HG03469 (cell line): ENCODE measurements around the gene AMZ1.
"Not testable (repeated sequence)": the region's sequence is repeated elsewhere in the genome, so short reads cannot be mapped to it uniquely, and the experiment has no call there.

Experiments used
- ATAC-seq: cut with Tn5 transposase; IDR thresholded peaks from one replicate; pipeline ENCODE4 v1.9.1; 2021; ENCODE audit warnings: mild to moderate bottlenecking, moderate library complexity, moderate number of reproducible peaks; ENCODE audit not compliant: unreplicated experiment

Gene AMZ1

DNA sequence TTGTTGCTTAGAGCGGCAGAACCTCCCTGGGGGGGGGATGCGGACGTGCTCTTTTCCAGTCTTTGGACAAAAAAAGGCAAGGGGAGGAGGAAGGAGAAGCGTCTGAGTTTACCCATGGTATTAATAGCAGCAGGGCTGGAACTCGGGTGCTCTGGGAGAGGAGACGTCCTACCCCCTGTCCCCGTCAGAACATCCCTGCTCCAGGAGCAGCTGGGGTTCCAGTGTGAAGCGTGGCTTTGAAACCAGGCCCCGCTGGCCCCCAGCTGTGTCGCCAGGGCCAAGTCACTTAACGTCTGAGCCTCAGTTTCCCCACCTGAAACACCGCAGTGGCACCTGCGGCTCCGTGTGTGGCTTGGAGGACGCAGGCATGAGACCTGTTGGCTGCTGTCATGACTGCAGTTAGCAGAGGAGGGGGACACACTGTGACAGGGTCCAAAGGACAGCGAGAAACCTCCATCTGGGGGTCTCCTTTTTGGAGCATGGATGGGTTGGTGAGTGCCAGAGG lies 1.4 kb downstream of the AMZ1 start:
- ATAC-seq: no peak

DNA sequence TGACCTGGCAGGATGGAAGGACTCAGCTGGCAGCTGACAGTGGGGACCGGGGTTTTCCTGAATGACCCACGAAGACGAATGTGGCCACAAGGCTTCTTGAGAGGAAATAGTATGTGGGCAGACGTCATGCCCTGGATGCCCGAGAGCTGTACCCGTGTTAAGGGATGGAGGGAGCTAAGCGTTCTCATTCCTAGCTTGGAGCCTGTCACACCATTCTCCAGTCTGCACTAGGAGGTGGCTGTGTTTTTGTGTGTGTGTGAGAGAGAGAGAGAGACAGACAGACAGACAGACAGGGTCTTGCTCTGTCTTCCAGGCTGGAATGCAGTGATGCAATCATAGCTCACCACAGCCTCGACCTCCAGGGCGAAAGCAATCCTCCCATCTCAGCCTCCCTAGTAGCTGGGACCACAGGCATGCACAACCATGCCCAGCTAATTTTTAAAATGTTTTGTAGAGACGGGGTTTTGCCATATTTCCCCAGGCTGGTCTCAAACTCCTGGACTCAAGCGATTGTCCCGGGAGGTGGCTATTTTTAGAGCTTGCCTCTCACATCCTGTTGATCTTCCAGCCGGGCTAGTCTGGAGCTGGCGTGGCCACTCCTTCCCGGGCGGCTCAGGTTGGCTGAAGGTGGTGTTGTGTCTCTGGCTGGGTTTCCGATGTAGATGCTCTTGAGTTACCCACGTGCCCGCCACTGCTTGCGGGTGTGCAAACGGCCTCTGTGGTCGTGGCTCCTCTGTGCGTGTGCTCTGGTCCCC lies 2.1 kb downstream of the AMZ1 start:
- no peak for ATAC-seq

DNA sequence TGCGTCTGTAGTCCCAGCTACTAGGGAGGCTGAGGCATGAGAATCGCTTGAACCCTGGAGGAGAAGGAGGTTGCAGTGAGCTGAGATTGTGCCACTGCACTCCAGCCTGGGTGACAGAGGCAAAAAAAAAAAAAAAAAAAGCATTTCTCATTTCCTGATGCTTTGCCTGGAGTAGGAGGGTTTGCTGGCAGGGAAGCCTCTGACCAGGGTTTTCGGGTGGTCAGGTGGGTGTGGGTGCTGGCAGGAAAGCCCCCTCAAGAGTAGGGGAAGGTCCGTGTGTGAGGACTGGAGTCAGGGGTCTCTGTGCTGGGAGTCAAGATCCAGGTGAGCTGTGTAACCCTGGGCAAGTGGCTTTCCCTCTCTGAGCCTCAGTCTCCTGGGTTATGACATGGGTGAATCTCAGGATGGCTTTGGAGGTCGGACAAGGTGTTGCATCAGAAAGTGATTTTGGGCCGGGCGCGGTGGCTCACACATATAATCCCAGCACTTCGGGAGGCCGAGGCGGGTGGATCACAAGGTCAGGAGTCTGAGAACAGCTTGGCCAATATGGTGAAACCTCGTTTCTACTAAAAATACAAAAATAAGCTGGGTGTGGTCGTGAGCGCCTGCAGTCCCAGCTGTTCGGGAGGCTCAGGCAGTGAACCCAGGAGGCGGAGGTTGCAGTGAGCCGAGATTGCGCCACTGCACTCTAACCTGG lies 3.2 kb downstream of the AMZ1 start:
- ATAC-seq: no peak

DNA sequence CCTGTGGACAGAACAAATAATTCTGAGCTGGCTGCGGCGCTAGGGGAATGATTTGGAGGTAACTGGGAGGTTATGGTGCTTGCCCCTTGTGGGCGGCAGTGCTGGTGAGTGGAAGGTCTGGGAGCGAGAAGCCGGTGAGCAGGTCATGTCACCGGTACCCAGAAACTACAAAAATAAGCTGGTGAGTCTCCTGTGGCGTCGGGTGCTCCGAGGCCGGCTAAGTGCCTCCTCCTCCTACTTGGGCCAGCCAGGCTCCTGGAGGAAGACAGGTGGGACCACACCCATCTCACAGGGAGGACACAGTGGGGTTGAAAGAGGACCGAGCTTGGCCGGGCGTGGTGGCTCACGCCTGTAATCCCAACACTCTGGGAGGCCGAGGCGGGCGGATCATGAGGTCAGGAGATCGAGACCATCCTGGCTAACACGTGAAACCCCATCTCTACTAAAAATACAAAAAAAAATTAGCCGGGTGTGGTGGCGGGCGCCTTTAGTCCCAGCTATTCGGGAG lies 4.0 kb downstream of the AMZ1 start:
- not testable (repeated sequence) for ATAC-seq

DNA sequence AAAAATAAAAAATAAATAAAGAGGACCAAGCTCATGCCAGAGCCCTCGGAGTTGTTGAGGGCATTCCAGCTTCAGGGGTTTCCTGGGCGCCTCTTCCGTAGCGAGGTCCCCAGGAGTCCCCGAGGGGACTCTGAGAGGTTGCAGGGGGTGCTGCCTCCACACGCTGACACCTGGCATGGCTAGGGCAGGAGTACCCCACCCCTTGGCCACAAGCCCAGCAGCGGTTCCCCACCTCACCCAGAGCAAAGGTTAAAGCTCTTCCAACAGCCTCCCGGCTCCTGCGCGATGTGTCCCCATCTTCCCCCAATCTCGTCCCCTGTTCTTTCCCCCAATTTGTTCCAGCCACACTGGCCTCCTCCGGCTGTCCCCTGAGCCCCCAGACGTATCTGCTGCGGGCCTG lies 4.5 kb downstream of the AMZ1 start:
- no peak for ATAC-seq

DNA sequence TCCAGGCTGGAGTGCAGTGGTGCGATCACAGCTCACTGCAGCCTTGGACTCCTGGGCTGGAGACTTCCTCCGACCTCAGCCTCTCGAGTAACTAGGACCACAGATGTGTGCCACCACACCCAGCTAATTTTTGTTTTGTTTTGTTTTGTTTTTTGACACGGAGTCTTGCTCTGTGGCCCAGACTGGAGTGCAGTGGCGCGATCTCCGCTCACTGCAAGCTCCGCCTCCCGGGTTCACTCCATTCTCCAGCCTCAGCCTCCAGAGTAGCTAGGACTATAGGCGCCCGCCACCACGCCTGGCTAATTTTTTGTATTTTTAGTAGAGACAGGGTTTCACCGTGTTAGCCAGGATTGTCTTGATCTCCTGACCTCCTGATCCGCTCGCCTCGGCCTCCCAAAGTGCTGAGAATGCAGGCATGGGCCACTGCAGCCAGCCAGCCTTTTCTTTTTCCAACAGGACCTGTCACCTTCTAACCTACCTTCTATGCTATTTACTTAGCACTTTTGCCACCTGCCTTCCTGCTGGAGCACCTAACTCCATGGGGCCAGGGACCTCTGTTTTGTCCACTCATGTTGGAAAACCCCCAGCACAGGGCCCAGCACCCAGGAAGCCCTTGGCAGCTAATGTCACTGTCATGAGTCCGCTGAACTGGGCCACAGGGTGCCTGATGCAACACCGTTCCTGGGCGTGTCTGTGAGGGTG lies 5.6 kb downstream of the AMZ1 start:
- not testable (repeated sequence) for ATAC-seq

DNA sequence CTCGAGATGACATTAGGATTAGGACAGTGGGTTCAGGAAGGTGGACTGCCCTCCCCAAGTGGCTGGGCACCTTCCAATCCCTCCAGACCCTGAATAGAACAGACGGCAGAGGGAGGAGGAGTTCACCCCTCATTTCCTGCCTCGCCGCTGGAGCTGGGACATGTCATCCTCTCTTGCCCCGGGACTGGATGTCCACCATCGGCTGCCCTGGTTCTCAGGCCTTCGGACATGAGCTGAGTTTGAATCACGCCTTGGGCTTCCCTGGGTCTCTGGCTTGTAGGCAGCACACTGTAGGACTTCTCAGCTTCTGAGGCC lies 6.1 kb downstream of the AMZ1 start:
- not testable (repeated sequence) for ATAC-seq

DNA sequence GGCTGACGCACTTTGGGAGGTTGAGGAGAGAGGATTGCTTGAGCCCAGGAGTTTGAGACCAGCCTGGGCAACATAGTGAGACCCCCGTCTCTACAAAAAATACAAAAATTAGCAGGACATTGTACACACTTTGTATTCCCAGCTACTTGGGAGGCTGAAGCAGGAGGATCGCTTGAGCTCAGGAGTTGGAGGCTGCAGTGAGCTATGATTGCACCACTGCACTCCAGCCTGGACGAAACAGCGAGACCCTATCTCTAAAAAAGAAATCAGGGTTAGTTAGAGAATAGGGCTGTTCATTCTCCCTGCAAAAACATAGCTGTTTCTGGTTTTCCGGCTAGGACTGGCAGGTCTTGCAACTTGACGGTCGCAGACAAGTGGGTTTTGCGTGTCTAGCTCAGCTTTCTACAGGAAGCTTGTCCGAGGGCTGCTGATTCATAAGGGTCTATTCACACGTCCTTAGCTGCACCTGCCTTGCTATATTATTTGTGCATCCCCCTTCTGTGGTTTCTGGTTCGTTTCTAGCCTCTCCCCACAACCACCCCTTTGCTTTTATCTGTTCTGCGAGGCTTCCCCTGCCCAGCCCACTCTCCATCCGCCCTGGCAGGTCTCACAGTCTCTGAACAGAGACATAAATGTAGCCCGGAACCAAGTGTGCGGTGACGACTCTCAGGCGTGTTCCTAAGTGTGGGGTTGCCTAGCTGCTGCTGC lies 10.7 kb downstream of the AMZ1 start:
- ATAC-seq: peak; percentile 84

DNA sequence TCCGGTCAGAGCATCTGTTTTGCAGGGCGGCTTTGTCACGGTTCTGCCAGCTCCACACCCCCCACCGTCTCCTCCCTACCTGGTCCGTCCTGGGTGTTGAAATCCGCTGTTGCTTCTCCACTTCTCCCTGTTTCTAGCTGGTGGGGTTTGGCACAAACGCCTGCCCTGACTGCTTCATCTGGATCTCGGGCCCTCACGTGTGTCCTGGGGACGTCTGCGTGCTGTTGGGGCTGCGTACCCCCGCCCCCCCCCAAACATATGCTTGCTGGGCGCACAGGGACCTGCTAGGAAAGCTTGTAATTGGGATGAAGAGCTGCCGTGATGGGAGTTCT lies 11.3 kb downstream of the AMZ1 start:
- no peak for ATAC-seq

DNA sequence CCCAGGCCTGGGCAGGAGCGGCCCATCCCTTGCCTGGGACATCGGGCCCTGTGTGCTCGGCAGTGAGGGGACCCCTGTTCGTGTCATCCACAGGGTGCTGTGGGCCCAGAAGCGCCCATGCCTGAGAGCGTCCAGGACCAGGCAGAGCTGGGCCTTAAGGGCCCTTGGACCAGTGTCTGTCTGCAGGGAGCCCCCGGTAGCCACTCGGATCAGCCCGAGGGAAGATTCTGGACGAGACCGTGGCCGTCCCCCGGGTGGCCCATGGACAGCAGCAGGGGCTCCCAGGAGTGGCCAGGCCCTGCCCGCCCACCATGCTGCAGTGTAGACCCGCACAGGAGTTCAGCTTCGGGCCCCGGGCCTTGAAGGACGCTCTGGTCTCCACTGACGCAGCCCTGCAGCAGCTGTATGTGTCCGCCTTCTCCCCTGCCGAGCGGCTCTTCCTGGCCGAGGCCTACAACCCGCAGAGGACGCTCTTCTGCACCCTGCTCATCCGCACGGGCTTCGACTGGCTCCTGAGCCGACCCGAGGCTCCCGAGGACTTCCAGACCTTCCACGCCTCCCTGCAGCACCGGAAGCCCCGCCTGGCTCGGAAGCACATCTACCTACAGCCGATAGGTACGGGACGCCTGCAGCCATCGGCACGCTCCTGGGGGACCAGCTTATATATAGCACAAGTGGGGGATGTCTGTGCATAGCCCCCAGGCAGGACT lies 12.3 kb downstream of the AMZ1 start:
- ATAC-seq: no peak

DNA sequence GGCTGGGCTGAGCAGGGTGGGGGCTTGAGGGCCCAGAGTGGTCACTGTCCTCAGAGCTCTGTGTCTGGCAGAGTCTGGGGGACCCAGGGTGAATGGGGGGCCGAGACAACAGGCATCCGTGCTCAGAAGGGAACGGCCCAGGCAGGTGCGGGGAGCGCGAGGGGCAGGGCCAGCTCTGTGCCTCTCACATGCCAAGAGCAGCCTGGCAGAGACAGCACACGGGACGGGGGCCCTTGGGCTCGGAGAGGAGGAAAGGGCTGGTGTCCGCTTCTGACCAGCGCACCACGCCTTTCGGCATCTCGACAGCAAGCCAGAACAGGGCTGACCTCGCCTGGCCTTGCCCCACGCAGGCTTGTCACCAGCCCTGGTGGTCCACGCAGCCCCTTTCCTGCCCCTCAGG lies 13.4 kb downstream of the AMZ1 start:
- ATAC-seq: no peak

DNA sequence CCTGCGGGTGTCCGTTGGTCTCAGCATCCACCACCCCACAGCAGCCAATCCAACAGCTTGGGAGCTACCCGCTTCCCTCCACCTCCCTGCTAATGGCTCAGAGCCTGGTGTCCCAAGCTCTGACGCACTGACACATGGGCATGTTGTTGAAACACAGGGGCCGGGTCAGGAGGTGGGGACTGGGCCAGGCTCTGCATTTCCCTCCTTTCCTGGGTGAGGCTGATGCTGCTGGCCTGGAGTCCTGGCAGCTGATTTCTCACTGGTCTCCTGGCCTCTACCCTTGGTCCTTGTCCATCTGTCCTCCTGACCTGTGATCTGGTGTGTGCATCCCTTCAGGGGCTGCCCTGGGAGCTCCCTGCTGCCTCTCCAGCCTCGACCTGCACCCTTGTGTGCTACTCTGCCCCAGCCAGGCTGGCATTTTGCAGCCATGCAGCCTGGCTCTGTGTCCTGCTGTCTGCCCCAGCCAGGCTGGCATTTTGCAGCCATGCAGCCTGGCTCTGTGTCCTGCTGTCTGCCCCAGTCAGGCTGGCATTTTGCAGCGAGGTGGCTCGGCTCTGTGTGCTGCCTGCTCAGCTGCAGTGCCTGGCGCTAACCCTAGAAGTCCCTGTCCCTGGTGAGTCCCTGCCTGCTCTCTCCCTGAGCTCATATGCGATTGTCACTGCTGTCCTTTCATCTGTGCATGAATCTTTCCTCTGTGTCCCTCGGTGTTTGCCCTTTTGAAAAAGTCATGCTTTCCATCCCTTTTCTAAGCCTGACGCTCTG lies 14.0 kb downstream of the AMZ1 start:
- no peak for ATAC-seq

DNA sequence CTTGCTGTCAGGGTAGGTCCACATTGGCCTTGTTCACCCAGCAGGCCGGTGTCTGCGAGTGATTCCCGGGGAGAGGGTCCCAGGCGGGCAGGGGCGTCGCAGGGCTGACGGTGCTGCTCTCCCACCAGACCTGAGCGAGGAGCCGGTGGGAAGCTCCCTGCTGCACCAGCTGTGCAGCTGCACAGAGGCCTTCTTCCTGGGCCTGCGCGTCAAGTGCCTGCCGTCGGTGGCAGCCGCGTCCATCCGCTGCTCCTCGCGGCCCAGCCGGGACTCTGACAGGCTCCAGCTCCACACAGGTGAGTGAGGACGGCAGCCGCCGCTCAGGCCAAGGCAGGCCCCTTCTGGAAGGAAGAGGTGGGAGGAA lies 14.6 kb downstream of the AMZ1 start:
- ATAC-seq: no peak

DNA sequence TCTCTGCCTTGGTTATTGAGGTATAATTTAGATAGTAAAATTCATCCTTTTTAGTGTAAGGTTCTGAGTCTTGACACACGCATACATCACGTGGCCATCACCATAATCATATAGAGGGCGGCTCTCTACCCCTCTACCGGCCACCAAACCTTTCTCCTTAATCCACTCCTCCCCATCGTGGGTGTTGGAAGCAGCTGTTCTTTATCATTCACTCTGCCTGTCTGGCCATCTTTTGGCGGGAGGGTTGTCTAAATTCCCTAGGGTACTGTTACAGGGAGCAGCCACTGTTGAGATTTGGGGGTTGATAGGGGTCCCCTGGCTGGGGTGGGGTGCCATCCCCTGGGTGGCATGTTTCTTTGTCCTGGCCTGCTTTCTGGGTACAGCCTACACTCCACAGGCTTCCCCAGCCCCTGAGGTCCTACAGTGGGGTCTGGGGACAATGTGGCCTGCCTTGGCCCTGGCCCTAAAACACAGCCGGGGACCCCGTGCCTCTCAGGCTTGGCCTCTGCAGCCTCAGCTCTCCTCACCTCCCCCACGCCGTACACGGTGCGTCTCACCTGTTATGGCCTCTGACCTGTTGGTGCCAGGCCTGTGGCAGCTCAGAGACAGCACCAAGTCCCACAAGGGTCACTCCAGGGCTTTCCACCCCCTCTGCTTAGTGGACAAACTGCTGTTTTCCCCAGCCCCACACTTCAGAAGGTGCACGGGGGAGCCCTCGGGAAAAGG lies 17.5 kb downstream of the AMZ1 start:
- ATAC-seq: no peak

DNA sequence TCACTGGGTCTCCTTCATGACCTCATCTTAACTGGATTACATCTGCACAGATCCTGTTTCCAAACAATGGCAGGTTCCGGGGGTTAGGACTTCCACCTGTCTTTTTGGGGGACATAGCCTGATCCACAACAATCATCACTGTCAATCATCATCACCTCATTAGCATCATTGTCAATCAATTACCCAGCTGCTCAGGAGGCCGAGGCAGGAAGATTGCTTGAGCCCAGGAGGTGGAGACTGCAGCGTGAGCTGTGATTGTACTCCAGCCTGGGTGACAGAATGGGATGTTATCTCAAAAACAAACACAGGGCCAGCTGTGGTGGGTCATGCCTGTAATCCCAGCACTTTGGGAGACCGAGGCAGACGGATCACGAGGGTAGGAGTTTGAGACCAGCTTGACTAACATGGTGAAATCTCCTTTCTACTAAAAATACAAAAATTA lies 18.7 kb downstream of the AMZ1 start:
- ATAC-seq: no peak

DNA sequence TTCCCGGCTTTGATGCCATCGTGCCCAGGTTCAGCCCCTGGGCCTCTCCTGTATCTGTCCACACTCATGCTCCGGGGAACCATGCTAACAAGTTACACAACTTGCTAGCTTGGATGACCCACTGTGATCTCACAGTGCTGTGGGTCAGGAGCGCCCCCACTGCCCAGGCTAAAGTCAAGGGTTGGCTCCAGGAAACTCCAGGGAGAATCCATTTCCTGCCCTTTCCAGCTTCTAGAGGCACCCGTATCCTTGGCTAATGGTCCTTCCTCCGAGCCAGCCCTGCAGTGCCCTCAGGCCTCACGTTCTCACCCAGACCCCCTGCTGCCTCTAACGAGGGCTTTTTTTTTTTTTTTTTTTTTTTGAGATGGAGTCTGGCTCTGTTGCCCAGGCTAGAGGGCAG lies 19.5 kb downstream of the AMZ1 start:
- no peak for ATAC-seq

DNA sequence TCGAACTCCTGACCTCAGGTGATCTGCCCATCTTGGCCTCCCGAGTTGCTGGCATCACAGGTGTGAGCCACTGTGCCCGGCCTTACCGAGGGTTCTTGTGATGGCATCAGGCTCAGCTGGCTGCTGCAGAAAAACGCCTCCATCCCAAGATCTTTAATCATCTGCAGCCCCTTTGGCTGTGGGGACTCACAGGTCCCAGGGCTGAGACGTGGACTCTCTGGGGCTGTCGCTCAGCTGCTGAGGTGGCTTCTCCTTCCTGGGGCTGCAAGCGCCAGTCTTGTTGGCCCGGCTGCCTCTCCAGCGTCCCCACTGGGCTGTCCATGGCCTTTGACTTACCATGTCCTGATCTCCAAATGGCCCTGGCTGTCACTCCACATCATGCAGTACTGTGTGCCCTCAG lies 20.0 kb downstream of the AMZ1 start:
- ATAC-seq: no peak

DNA sequence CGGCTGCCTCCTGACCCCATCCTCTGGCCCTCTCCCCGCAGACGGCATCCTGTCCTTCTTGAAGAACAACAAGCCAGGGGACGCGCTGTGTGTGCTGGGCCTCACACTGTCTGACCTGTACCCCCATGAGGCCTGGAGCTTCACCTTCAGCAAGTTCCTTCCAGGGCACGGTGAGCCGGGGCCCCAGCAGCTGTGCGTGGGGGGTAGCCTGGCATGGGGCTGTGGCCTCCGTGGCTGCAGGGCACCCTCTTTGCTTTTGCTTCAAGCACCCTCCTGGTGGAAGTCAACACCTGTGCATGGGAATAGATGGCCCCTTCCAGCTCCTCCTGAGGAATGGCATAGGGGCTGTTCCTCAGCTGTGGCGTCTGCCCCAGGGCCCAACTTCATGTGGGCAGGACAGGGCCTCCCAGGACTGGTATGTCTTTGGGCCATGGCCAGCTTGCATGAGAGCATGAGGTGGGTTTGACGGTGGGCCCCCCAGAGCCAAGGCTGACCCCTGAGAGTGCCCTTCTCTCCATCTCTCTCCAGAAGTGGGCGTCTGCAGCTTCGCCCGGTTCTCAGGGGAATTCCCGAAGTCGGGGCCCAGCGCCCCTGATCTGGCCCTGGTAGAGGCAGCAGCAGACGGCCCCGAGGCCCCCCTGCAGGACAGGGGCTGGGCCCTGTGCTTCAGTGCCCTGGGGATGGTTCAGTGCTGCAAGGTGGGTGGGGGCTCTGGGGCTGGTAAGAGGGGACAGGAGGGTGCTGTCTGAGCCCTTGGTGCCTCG lies 20.7 kb downstream of the AMZ1 start:
- no peak for ATAC-seq
